NB4 (cell line): ENCODE results near the gene CRISPLD2.

Source experiments
- CTCF ChIP-seq: IDR thresholded peaks from one replicate; pipeline ENCODE4 v1.5.1; 2012; ENCODE audit warnings: low read depth, low read length
- POLR2A ChIP-seq: IDR thresholded peaks from 2 replicates; pipeline ENCODE4 v1.6.1; 2011; ENCODE audit warnings: mild to moderate bottlenecking; ENCODE audit not compliant: insufficient read length; ENCODE audit errors: extremely low read depth
- TF ChIP-seq, protein P1 (sequence below): IDR thresholded peaks from 2 replicates; pipeline ENCODE4 v1.6.1; 2011; ENCODE audit warnings: low read depth, low read length

DNA sequence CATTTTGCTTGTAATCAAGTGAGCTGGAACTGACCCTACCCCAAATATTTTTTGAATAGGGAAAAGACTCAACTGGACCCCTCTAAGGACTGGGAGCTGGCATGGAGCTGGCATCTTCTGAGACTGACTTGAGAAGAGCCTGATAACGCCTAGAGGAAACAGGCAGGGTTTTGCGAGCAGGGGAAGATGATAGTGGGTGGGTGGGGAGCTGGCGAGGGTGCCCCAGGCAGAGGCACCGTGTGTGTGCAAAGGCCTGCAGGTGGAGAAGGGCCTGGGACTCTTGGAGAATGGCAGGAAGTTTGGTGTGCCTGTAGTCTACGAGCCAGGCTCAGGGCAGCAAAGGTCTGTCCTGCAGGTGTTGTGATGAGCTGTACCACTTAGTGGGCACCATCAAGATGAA lies 4.1 kb downstream of the CRISPLD2 start:
- TF ChIP-seq CTCF, result no peak
- no peak for TF ChIP-seq POLR2A
- TF ChIP-seq, protein P1, sequence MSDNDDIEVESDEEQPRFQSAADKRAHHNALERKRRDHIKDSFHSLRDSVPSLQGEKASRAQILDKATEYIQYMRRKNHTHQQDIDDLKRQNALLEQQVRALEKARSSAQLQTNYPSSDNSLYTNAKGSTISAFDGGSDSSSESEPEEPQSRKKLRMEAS, result no peak
